HG02981 (cell line): Measurements from ENCODE around the gene ODAD4.
"Not testable (repeated sequence)": the region's sequence is repeated elsewhere in the genome, so short reads cannot be mapped to it uniquely, and the experiment has no call there.

Experiments used
- ATAC-seq: cut with Tn5 transposase; IDR thresholded peaks from one replicate; pipeline ENCODE4 v1.9.1; 2021; ENCODE audit warnings: mild to moderate bottlenecking, moderate library complexity; ENCODE audit not compliant: unreplicated experiment

ODAD4 gene

GRCh38 chr17:41992576-41992975 lies 62.2 kb downstream of the ODAD4 start:
- ATAC-seq, result no peak

- ATAC-seq, result no peak
Observed at GRCh38 chr17:41996855-41997164, 66.4 kb downstream of the ODAD4 start.

- ATAC-seq, result no peak
Observed at GRCh38 chr17:41998497-41998896, 68.1 kb downstream of the ODAD4 start.

GRCh38 chr17:42000413-42001133 lies 70.2 kb downstream of the ODAD4 start:
- no peak for ATAC-seq

GRCh38 chr17:42001729-42002128 lies 71.3 kb downstream of the ODAD4 start:
- ATAC-seq, result no peak

- no peak for ATAC-seq
Observed at GRCh38 chr17:42002175-42002791, 71.9 kb downstream of the ODAD4 start.

GRCh38 chr17:42002792-42003301 lies 72.4 kb downstream of the ODAD4 start:
- no peak for ATAC-seq

GRCh38 chr17:42005166-42005565 lies 74.7 kb downstream of the ODAD4 start:
- no peak for ATAC-seq

GRCh38 chr17:42009170-42009569 lies 78.8 kb downstream of the ODAD4 start:
- no peak for ATAC-seq

GRCh38 chr17:42010266-42010680 lies 79.9 kb downstream of the ODAD4 start:
- ATAC-seq, result not testable (repeated sequence)

GRCh38 chr17:42010898-42011516 lies 80.6 kb downstream of the ODAD4 start:
- ATAC-seq, result no peak

- not testable (repeated sequence) for ATAC-seq
Observed at GRCh38 chr17:42012363-42012762, 81.9 kb downstream of the ODAD4 start.

GRCh38 chr17:42013740-42014139 lies 83.3 kb downstream of the ODAD4 start:
- not testable (repeated sequence) for ATAC-seq
